H9 (cell line): ENCODE results near the gene RPL27. TPM values are rescaled to one million over a fixed set of nuclear protein-coding genes. Genes with fewer than 3 reads are reported as not detected.
"Not testable (repeated sequence)": the region's sequence is repeated elsewhere in the genome, so short reads cannot be mapped to it uniquely, and the experiment has no call there.

Experiments used
- DNase-seq: peaks from one replicate; pipeline ENCODE4 v3.0.0-alpha.2; 2017
- H2AFZ ChIP-seq: one replicate; pipeline ENCODE4 v1.6.1; 2013; ENCODE audit warnings: mild to moderate bottlenecking, low read length, control low read depth, moderate library complexity
- H2AK5ac ChIP-seq: 2 replicates; pipeline ENCODE4 v1.6.1; 2013; ENCODE audit warnings: low read length, control low read depth, mixed read lengths; ENCODE audit not compliant: insufficient read length
- H2BK120ac ChIP-seq: one replicate; pipeline ENCODE4 v1.6.1; 2013; ENCODE audit warnings: low read depth, mild to moderate bottlenecking, low read length, control low read depth, inconsistent platforms; ENCODE audit not compliant: poor library complexity, severe bottlenecking
- H2BK12ac ChIP-seq: 2 replicates; pipeline ENCODE4 v1.6.1; 2013; ENCODE audit warnings: low read length, control low read depth, mixed read lengths, low read depth; ENCODE audit not compliant: insufficient read length
- H2BK15ac ChIP-seq: 2 replicates; pipeline ENCODE4 v1.6.1; 2013; ENCODE audit warnings: low read depth, low read length, control low read depth
- H2BK20ac ChIP-seq: one replicate; pipeline ENCODE4 v1.6.1; 2013; ENCODE audit warnings: low read depth, mild to moderate bottlenecking, low read length, control low read depth, inconsistent platforms; ENCODE audit not compliant: poor library complexity, severe bottlenecking
- H2BK5ac ChIP-seq: 2 replicates; pipeline ENCODE4 v1.6.1; 2013; ENCODE audit warnings: low read length, control low read depth, mixed read lengths; ENCODE audit not compliant: insufficient read length
- H3K14ac ChIP-seq: 2 replicates; pipeline ENCODE4 v1.6.1; 2013; ENCODE audit warnings: low read length, control low read depth; ENCODE audit not compliant: insufficient read depth
- H3K18ac ChIP-seq: 2 replicates; pipeline ENCODE4 v1.6.1; 2013; ENCODE audit warnings: low read depth, mild to moderate bottlenecking, mixed read lengths, low read length, control low read depth; ENCODE audit not compliant: insufficient read length
- H3K23ac ChIP-seq: 2 replicates; pipeline ENCODE4 v1.6.1; 2013; ENCODE audit warnings: low read length, control low read depth, mixed read lengths, low read depth; ENCODE audit not compliant: insufficient read length
- H3K23me2 ChIP-seq: 2 replicates; pipeline ENCODE4 v1.6.1; 2013; ENCODE audit warnings: low read depth, mild to moderate bottlenecking, mixed read lengths, low read length, control low read depth; ENCODE audit not compliant: insufficient read length, poor library complexity, severe bottlenecking
- H3K27ac ChIP-seq: 2 replicates; pipeline ENCODE4 v1.5.1; 2013; ENCODE audit warnings: low read length, control low read depth, mixed read lengths, low read depth; ENCODE audit not compliant: insufficient read length
- H3K27me3 ChIP-seq: 2 replicates; pipeline ENCODE4 v1.6.1; 2013; ENCODE audit warnings: low read length, control low read depth, inconsistent platforms; ENCODE audit not compliant: insufficient read depth
- H3K4ac ChIP-seq: 2 replicates; pipeline ENCODE4 v1.6.1; 2013; ENCODE audit warnings: low read depth, mild to moderate bottlenecking, control low read depth, inconsistent platforms, low read length, moderate library complexity
- H3K4me1 ChIP-seq: 2 replicates; pipeline ENCODE4 v1.6.1; 2013; ENCODE audit warnings: low read length, control low read depth, inconsistent platforms; ENCODE audit not compliant: insufficient read depth
- H3K4me2 ChIP-seq: 2 replicates; pipeline ENCODE4 v1.6.1; 2013; ENCODE audit warnings: low read length, control low read depth, mixed read lengths; ENCODE audit not compliant: insufficient read length, insufficient read depth
- H3K56ac ChIP-seq: 2 replicates; pipeline ENCODE4 v1.6.1; 2013; ENCODE audit warnings: low read depth, mild to moderate bottlenecking, mixed read lengths, low read length, control low read depth; ENCODE audit not compliant: insufficient read length
- H3K79me1 ChIP-seq: 2 replicates; pipeline ENCODE4 v1.6.1; 2013; ENCODE audit warnings: low read depth, mild to moderate bottlenecking, moderate library complexity, low read length, control low read depth, inconsistent platforms; ENCODE audit not compliant: insufficient read depth, poor library complexity, severe bottlenecking
- H3K79me2 ChIP-seq: 2 replicates; pipeline ENCODE4 v1.6.1; 2013; ENCODE audit warnings: low read length, control low read depth, inconsistent platforms; ENCODE audit not compliant: insufficient read depth
- H3K9ac ChIP-seq: 2 replicates; pipeline ENCODE4 v1.6.1; 2013; ENCODE audit warnings: low read length, control low read depth, mixed read lengths; ENCODE audit not compliant: insufficient read length; ENCODE audit errors: extremely low read depth
- H3K9me3 ChIP-seq: one replicate; pipeline ENCODE4 v1.6.1; 2013; ENCODE audit warnings: low read depth, low read length, inconsistent platforms; ENCODE audit not compliant: control insufficient read depth
- H3T11ph ChIP-seq: one replicate; pipeline ENCODE4 v1.6.1; 2013; ENCODE audit warnings: mild to moderate bottlenecking, low read length, control low read depth, inconsistent platforms
- H4K20me1 ChIP-seq: one replicate; pipeline ENCODE4 v1.6.1; 2013; ENCODE audit not compliant: control insufficient read depth, insufficient read length, insufficient read depth
- H4K5ac ChIP-seq: 2 replicates; pipeline ENCODE4 v1.6.1; 2013; ENCODE audit warnings: low read depth, mild to moderate bottlenecking, mixed read lengths, low read length, control low read depth; ENCODE audit not compliant: insufficient read length
- H4K8ac ChIP-seq: replicated peaks from 2 replicates; pipeline ENCODE4 v1.6.1; 2013; ENCODE audit warnings: low read length, control low read depth, mixed read lengths, low read depth; ENCODE audit not compliant: insufficient read length
- H4K91ac ChIP-seq: 2 replicates; pipeline ENCODE4 v1.6.1; 2013; ENCODE audit warnings: low read depth, mild to moderate bottlenecking, moderate library complexity, mixed read lengths, low read length, control low read depth; ENCODE audit not compliant: insufficient read length
- H3K27ac Mint-ChIP-seq, 3 experiments: 2 replicates in 2 of 3; 3 replicates in 1 of 3; pipeline ENCODE4 v1.8.0; 2020 to 2021; ENCODE audit warnings: mixed read lengths in 3 of 3, mild to moderate bottlenecking in 1 of 3, moderate library complexity in 1 of 3
- H3K27me3 Mint-ChIP-seq: 2 replicates; pipeline ENCODE4 v1.8.0; 2021; ENCODE audit warnings: low read depth, mild to moderate bottlenecking, moderate library complexity, mixed read lengths
- H3K36me3 Mint-ChIP-seq, 3 experiments: 2 replicates in 2 of 3; 3 replicates in 1 of 3; pipeline ENCODE4 v1.8.0; 2020 to 2021; ENCODE audit warnings: low read depth in 3 of 3, mixed read lengths in 3 of 3; ENCODE audit not compliant: insufficient read depth in 1 of 3
- H3K4me1 Mint-ChIP-seq, 2 experiments: 2 replicates each; pipeline ENCODE4 v1.8.0; 2020; ENCODE audit warnings: mixed read lengths in 2 of 2
- H3K4me3 Mint-ChIP-seq, 2 experiments: 2 replicates in 1 of 2; 3 replicates in 1 of 2; pipeline ENCODE4 v1.8.0; 2020 to 2021; ENCODE audit warnings: mild to moderate bottlenecking in 2 of 2, mixed read lengths in 2 of 2, moderate library complexity in 1 of 2
- H3K9me3 Mint-ChIP-seq, 2 experiments: 2 replicates in 1 of 2; 3 replicates in 1 of 2; pipeline ENCODE4 v1.8.0; 2020; ENCODE audit warnings: mild to moderate bottlenecking in 2 of 2, mixed read lengths in 2 of 2, moderate library complexity in 1 of 2
- WGBS: extraction: QIAGEN DNeasy Blood & Tissue Kit; methylation state at CpG from one replicate; pipeline ENCODE4 v1.1.7; 2013; ENCODE audit warnings: missing lambda C conversion rate, low lambda C conversion rate, mixed read lengths; ENCODE audit not compliant: insufficient read length; ENCODE audit errors: extremely low coverage; 5-methylcytosine and 5-hydroxymethylcytosine counted together
- total RNA-seq: library from RNA; stranded (reverse); gene quantifications from 2 replicates; pipeline ENCODE4 v1.2.1, GENCODE V29; 2021
- TF ChIP-seq, protein P1 (sequence below): fragments of 200-600 bp; sonication (generic); conservative IDR thresholded peaks from 3 replicates; pipeline ENCODE4 v1.8.0; 2021; ENCODE audit warnings: antibody characterized with exemption, mild to moderate bottlenecking

The RPL27 gene
- total RNA-seq, 1 experiment from 2014 or later: 1,514 TPM

DNA sequence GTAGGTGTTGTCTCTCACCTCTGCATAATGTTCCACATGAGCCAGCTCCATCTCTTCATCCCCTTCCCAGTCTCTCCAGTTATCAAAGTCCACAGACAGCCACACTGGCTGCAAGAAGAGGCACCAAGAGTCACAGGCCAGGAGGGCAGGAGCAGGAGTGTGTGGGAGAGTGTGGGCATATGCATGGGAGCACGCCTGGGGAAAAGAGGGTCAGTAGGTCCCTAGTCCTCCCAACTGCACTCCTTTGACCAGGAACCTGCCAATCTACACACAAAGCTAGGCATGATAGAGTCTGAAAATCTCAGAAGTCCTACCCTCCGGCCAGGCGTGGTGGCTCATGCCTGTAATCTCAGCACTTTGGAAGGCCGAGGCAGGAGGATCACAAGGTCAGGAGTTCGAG, 26.6 kb upstream of the RPL27 start:
- no peak overlapping the region for H4K5ac ChIP-seq
- no peak for DNase-seq
- H2BK12ac ChIP-seq: no peak overlapping the region
- TF ChIP-seq, protein P1, sequence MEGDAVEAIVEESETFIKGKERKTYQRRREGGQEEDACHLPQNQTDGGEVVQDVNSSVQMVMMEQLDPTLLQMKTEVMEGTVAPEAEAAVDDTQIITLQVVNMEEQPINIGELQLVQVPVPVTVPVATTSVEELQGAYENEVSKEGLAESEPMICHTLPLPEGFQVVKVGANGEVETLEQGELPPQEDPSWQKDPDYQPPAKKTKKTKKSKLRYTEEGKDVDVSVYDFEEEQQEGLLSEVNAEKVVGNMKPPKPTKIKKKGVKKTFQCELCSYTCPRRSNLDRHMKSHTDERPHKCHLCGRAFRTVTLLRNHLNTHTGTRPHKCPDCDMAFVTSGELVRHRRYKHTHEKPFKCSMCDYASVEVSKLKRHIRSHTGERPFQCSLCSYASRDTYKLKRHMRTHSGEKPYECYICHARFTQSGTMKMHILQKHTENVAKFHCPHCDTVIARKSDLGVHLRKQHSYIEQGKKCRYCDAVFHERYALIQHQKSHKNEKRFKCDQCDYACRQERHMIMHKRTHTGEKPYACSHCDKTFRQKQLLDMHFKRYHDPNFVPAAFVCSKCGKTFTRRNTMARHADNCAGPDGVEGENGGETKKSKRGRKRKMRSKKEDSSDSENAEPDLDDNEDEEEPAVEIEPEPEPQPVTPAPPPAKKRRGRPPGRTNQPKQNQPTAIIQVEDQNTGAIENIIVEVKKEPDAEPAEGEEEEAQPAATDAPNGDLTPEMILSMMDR: no peak
- no peak overlapping the region for H3K56ac ChIP-seq
- H4K8ac ChIP-seq: no peak overlapping the region
- H3K27me3 Mint-ChIP-seq: no peaks in the 10 kb centered on the region
- no CpG with 5 or more reads among the region's 5 CpGs for WGBS
- H4K20me1 ChIP-seq: no peaks in the 10 kb centered on the region
- H3K14ac ChIP-seq: no peak overlapping the region
- H3K36me3 Mint-ChIP-seq: peaks cover 0 to 4% (median 3%) of the 10 kb centered on the region in 3 experiments; a peak in 3 of 7 replicates
- H3K4ac ChIP-seq: no peak overlapping the region
- no peak overlapping the region for H2BK120ac ChIP-seq
- H3K27me3 ChIP-seq: no peaks in the 10 kb centered on the region
- H2BK20ac ChIP-seq: no peak overlapping the region
- no peaks in the 10 kb centered on the region for H3K4me1 Mint-ChIP-seq
- no peak overlapping the region for H3K18ac ChIP-seq
- H3K23ac ChIP-seq: no peak overlapping the region
- H3K79me2 ChIP-seq: no peaks in the 10 kb centered on the region
- H3K79me1 ChIP-seq: no peaks in the 10 kb centered on the region
- H3K27ac Mint-ChIP-seq: no peak overlapping the region
- no peak overlapping the region for H3K27ac ChIP-seq
- no peaks in the 10 kb centered on the region for H3K9me3 ChIP-seq
- no peak overlapping the region for H3T11ph ChIP-seq
- no peak overlapping the region for H3K4me2 ChIP-seq
- H3K23me2 ChIP-seq: no peaks in the 10 kb centered on the region
- H2BK5ac ChIP-seq: no peak overlapping the region
- H3K9me3 Mint-ChIP-seq: no peaks in the 10 kb centered on the region
- no peak overlapping the region for H2BK15ac ChIP-seq
- no peak overlapping the region for H3K9ac ChIP-seq
- no peak overlapping the region for H2AK5ac ChIP-seq
- no peak overlapping the region for H2AFZ ChIP-seq
- no peaks in the 10 kb centered on the region for H3K4me1 ChIP-seq
- no peak overlapping the region for H4K91ac ChIP-seq
- no peak overlapping the region for H3K4me3 Mint-ChIP-seq

DNA sequence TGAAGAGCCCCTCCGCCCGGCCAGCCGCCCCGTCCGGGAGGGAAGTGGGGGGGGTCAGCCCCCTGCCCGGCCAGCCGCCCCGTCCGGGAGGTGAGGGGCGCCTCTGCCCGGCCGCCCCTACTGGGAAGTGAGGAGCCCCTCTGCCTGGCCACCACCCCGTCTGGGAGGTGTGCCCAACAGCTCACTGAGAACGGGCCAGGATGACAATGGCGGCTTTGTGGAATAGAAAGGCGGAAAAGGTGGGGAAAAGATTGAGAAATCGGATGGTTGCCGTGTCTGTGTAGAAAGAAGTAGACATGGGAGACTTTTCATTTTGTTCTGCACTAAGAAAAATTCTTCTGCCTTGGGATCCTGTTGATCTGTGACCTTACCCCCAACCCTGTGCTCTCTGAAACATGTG, 24.9 kb upstream of the RPL27 start:
- not testable (repeated sequence) for H3K14ac ChIP-seq, H3K27me3 ChIP-seq, H3K27ac Mint-ChIP-seq, H3K4me2 ChIP-seq, H3K9ac ChIP-seq, H2AFZ ChIP-seq, H2BK15ac ChIP-seq, H3K4ac ChIP-seq, H2BK20ac ChIP-seq, H3T11ph ChIP-seq, H3K79me1 ChIP-seq, H3K4me3 Mint-ChIP-seq, H2BK120ac ChIP-seq, H2BK12ac ChIP-seq, H2BK5ac ChIP-seq, H3K18ac ChIP-seq, H4K5ac ChIP-seq, H3K23ac ChIP-seq, H3K23me2 ChIP-seq, H3K36me3 Mint-ChIP-seq, H3K9me3 Mint-ChIP-seq, H3K56ac ChIP-seq, H3K4me1 ChIP-seq, H3K4me1 Mint-ChIP-seq, H3K79me2 ChIP-seq, H4K91ac ChIP-seq, H3K27me3 Mint-ChIP-seq, H2AK5ac ChIP-seq, H3K9me3 ChIP-seq, H4K20me1 ChIP-seq, DNase-seq, H4K8ac ChIP-seq, H3K27ac ChIP-seq
- WGBS: no CpG with 5 or more reads among the region's 18 CpGs
